ENCODE measurements around the gene RRP1B. TPM values are rescaled to one million over a fixed set of nuclear protein-coding genes. Genes with fewer than 3 reads are reported as not detected.

RRP1B gene
- total RNA-seq, 1 donor from 2014 or later, result 47.4 TPM

DNA sequence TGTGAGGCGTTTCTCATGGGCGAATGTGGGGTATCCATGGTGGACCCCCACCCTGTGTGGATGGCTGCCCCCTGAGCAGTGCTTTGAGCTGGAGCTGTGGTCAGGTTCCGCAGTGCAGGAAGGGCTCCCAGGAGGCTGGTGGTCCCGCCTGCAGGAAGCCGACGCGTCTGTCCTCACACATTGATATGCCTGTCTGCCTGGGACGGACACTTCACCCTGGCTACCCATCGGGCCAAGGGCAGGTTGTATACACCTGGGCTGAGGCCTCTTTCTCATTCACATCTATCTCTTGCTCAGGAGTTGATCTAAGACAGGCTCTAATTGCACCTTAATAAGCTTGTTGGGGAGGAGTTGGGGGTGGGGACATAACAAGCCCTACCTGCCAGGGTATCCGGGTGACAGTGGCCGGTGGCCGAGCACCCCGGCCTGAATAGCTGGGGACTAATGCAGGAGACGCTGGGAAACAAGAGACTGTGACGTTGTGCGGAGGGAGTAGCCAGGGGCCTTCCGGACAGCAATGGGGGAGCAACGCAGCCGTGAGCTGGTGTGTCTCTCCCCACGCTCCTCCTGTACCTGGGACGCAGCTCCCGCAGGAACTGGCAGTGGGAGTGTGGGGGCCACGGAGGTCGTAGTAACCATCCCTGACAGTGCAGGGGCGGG lies 81.3 kb downstream of the RRP1B start:
- TF ChIP-seq, protein P1, sequence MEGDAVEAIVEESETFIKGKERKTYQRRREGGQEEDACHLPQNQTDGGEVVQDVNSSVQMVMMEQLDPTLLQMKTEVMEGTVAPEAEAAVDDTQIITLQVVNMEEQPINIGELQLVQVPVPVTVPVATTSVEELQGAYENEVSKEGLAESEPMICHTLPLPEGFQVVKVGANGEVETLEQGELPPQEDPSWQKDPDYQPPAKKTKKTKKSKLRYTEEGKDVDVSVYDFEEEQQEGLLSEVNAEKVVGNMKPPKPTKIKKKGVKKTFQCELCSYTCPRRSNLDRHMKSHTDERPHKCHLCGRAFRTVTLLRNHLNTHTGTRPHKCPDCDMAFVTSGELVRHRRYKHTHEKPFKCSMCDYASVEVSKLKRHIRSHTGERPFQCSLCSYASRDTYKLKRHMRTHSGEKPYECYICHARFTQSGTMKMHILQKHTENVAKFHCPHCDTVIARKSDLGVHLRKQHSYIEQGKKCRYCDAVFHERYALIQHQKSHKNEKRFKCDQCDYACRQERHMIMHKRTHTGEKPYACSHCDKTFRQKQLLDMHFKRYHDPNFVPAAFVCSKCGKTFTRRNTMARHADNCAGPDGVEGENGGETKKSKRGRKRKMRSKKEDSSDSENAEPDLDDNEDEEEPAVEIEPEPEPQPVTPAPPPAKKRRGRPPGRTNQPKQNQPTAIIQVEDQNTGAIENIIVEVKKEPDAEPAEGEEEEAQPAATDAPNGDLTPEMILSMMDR (IDR thresholded peaks at IDR 0.05; ENCODE audit: insufficient read depth, low read length, poor library complexity, severe bottlenecking), result no peak
- Histone ChIP-seq H3K27me3 (ENCODE audit: control insufficient read depth, insufficient read depth, low read length) (no peaks in the 10 kb centered on the region), H3K4me3 (ENCODE audit: low read depth, low read length) (no peak overlapping the region), H3K36me3 (ENCODE audit: control insufficient read depth, insufficient read depth, low read length) (peaks cover 6% of the 10 kb centered on the region)
- DNase-seq (ENCODE audit: low read depth), result no peak

DNA sequence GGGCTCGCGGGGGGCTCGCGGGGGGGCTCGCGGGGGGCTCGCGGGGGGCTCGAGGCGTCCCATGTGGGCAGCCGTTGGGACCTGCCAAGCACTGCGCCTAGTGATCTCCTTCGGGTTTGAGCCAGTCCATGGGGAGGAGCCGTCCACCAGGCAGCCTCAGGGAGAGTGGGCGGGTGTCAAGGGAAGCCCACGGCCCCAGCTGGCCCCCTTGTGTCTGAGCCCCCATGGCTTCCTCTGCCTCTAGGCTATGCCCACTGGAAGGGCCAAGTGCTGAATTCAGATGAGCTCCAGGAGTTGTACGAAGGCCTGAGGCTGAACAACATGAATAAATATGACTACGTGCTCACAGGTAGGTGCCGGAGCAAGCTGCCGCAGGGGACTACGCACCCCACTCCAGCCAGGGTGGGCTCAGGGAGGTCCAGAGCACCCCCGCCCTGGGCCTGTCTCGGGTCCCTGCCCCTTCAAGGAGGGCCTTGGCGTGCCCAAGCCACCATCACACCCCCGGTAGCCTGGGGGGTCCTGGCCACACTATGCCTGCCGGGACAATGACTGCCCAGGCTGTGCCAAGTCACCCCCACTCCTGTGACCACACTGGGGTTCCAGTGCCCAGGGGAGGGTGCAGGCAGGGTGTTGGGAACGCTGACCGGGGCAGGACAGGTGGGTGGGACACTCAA lies 82.2 kb downstream of the RRP1B start:
- H3K4me3 ChIP-seq (ENCODE audit: low read depth, low read length), result no peak overlapping the region
- DNase-seq (ENCODE audit: low read depth), result no peak
- TF ChIP-seq, protein P1 (IDR thresholded peaks at IDR 0.05; ENCODE audit: insufficient read depth, low read length, poor library complexity, severe bottlenecking), result no peak
- no peaks in the 10 kb centered on the region for H3K27me3 ChIP-seq (ENCODE audit: control insufficient read depth, insufficient read depth, low read length)
- peaks cover 6% of the 10 kb centered on the region for H3K36me3 ChIP-seq (ENCODE audit: control insufficient read depth, insufficient read depth, low read length)

DNA sequence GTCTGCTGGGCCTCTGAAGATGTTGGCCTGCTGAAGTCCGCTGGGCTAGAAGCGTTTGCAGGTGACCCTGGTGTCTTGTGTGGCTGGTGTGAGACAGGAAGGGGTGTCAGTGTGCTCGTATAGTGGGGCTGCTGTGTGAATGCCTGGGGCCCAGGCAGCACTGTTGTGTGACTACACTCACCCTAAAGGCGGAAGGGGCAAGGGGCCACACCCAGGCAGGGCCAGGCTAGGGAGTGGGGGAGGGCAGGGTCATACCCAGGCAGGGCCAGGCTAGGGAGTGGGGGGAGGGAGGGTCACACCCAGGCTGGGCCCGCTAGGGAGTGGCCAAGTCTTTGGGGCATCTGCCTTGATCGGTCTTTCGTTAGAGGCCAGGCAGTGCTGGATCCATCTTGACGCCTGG lies 84.6 kb downstream of the RRP1B start:
- Histone ChIP-seq H3K36me3 (ENCODE audit: control insufficient read depth, insufficient read depth, low read length) (peaks cover 8% of the 10 kb centered on the region), H3K27me3 (ENCODE audit: control insufficient read depth, insufficient read depth, low read length) (no peaks in the 10 kb centered on the region), H3K4me3 (ENCODE audit: low read depth, low read length) (no peak overlapping the region)
- TF ChIP-seq, protein P1 (IDR thresholded peaks at IDR 0.05; ENCODE audit: insufficient read depth, low read length, poor library complexity, severe bottlenecking), result no peak
- no peak for DNase-seq (ENCODE audit: low read depth)

DNA sequence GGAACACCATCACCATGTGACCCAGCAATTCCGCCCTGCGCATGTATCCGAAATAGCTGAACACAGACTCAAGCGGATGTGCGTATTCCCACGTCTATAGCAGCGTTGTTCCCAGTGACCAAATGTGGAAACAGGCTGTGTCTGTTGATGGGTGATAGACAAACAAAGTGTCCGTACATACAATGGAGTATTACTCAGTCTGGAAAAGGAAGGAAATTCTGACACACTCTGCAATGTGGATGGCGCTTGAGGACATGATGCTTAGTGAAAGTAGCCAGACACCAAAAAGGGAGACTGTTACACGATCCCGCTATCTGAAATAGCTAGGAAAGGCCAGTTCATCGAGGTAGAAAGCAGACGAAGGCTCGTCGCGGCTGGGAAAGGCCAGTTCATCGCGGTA lies 85.4 kb downstream of the RRP1B start:
- Histone ChIP-seq H3K36me3 (ENCODE audit: control insufficient read depth, insufficient read depth, low read length) (peaks cover 8% of the 10 kb centered on the region), H3K27me3 (ENCODE audit: control insufficient read depth, insufficient read depth, low read length) (no peaks in the 10 kb centered on the region), H3K4me3 (ENCODE audit: low read depth, low read length) (no peak overlapping the region)
- DNase-seq (ENCODE audit: low read depth), result no peak
- TF ChIP-seq, protein P1 (IDR thresholded peaks at IDR 0.05; ENCODE audit: insufficient read depth, low read length, poor library complexity, severe bottlenecking), result no peak

Other genes starting within 250 kb of the RRP1B start
- 14.0 and 33.1 TPM in 2 replicates for gene SIK1, start 232.4 kb upstream of the RRP1B start, total RNA-seq
- 3.4 and 3.5 TPM in 2 replicates for gene HSF2BP, start 72 bp upstream of the RRP1B start, total RNA-seq
- 183 and 188 TPM in 2 replicates for gene PDXK, start 59.6 kb downstream of the RRP1B start, total RNA-seq
- 27.9 and 28.4 TPM in 2 replicates for gene CSTB, start 116.7 kb downstream of the RRP1B start, total RNA-seq
- gene RRP1, start 130.0 kb downstream of the RRP1B start, total RNA-seq, result 31.9 and 38.5 TPM in 2 replicates
- 62.3 and 70.4 TPM in 2 replicates for gene AGPAT3, start 205.7 kb downstream of the RRP1B start, total RNA-seq